Measurements from ENCODE around the gene SLC16A4. TPM values are rescaled to one million over a fixed set of nuclear protein-coding genes. Genes with fewer than 3 reads are reported as not detected.

Gene SLC16A4
- total RNA-seq, 4 donors from 2014 or later, result 0.88 to 4.5 (median 4.2) TPM; not detected in 1

DNA sequence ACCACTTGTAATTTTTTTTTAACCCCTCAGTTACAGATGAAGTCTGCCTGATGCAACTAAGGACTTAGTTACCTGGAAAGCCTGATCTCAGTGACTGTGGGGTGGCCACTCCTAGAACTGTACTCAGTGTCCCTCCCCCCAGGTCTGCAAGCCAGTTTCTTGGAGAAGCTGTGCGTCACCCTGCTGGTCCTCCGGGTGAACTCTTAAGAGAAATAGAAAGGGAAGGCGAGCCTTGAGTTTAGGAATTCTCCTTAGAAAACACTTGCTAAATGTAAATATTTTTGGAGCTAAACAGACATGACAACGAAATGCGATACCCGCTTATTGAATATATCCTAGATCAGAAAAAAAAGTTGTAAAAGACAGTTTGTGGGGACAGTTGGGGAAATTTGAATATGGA is 730 bp downstream of the SLC16A4 start:
- H3K36me3 ChIP-seq, result peaks cover 0 to 11% (median 4%) of the 10 kb centered on the region in 3 donors
- TF ChIP-seq POLR2A (IDR thresholded peaks at IDR 0.05), result no peak
- TF ChIP-seq, protein P1, sequence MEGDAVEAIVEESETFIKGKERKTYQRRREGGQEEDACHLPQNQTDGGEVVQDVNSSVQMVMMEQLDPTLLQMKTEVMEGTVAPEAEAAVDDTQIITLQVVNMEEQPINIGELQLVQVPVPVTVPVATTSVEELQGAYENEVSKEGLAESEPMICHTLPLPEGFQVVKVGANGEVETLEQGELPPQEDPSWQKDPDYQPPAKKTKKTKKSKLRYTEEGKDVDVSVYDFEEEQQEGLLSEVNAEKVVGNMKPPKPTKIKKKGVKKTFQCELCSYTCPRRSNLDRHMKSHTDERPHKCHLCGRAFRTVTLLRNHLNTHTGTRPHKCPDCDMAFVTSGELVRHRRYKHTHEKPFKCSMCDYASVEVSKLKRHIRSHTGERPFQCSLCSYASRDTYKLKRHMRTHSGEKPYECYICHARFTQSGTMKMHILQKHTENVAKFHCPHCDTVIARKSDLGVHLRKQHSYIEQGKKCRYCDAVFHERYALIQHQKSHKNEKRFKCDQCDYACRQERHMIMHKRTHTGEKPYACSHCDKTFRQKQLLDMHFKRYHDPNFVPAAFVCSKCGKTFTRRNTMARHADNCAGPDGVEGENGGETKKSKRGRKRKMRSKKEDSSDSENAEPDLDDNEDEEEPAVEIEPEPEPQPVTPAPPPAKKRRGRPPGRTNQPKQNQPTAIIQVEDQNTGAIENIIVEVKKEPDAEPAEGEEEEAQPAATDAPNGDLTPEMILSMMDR (IDR thresholded peaks at IDR 0.05), result no peak
- peak overlapping the region in 3 of 4 donors; percentile 7 to 50 (median 31) for H3K4me3 ChIP-seq
- H3K27ac ChIP-seq, result peak overlapping the region in 3 of 4 donors; percentile 61 to 78 (median 78)
- 73 to 76% methylated on average over 6 of the region's 6 CpGs for WGBS, 2 donors
- no peaks in the 10 kb centered on the region for H3K27me3 ChIP-seq
- intact Hi-C loops (cut with DNase I), result no loop called here
- peaks cover 0 to 42% (median 5%) of the 10 kb centered on the region in 3 donors for H3K4me1 ChIP-seq
- DNase-seq, result no peak
- no peaks in the 10 kb centered on the region for H3K9me3 ChIP-seq

DNA sequence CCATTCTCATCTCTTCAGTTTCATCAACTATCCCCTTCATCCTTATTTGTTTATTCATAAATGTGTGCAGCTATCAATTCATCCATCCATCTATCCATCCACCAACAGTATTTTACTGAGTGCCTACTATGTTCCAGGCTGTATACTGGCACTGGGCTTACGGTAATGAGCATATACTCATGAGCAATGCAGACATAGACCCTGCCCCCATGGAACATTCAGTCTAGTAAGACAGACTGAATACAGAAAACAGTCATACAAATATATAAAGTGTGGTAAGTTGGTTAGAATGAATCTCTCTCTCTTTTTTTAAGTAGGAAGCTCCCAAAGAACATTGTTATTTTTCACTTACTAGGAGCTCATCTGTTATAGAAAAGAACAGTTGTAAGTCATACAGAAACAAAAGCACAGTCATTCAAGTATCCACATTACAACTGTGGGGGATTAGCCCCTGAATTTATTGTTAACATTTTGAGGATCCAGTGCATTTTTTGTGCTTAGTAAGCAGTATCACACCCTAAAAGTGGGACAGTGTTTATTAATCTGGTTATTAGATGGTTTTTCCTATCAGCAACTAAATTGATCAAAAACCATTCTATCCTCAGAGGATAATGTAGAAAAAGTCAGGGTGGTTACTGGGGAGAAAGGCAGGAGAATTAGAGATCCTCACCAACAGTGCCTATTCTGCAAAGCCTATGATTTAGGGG is 3.6 kb downstream of the SLC16A4 start:
- TF ChIP-seq, protein P1 (IDR thresholded peaks at IDR 0.05), result no peak
- TF ChIP-seq POLR2A (IDR thresholded peaks at IDR 0.05), result no peak
- peaks cover 0 to 10% (median 4%) of the 10 kb centered on the region in 3 donors for H3K36me3 ChIP-seq
- H3K27me3 ChIP-seq, result no peaks in the 10 kb centered on the region
- no peak overlapping the region for H3K27ac ChIP-seq
- intact Hi-C loops (cut with DNase I), result no loop called here
- H3K4me1 ChIP-seq, result peaks cover 0 to 40% (median 12%) of the 10 kb centered on the region in 3 donors
- WGBS, 2 donors, result 95 to 100% methylated on average over 1 of the region's 1 CpG
- no peak overlapping the region for H3K4me3 ChIP-seq
- no peak for DNase-seq
- no peaks in the 10 kb centered on the region for H3K9me3 ChIP-seq

GRCh38 chr1:110385369-110385768 is 5.5 kb downstream of the SLC16A4 start:
- DNase-seq, result no peak
- Histone ChIP-seq H3K27ac (no peak overlapping the region), H3K36me3 (peaks cover 0 to 26% (median 4%) of the 10 kb centered on the region in 3 donors), H3K9me3 (no peaks in the 10 kb centered on the region), H3K4me1 (peaks cover 0 to 23% (median 12%) of the 10 kb centered on the region in 3 donors), H3K4me3 (no peak overlapping the region), H3K27me3 (no peaks in the 10 kb centered on the region)
- TF ChIP-seq POLR2A (IDR thresholded peaks at IDR 0.05), result no peak
- TF ChIP-seq, protein P1 (IDR thresholded peaks at IDR 0.05), result no peak
- WGBS, 2 donors, result 100% methylated on average over 1 of the region's 1 CpG
- intact Hi-C loops (cut with DNase I), result no loop called here

GRCh38 chr1:110384581-110385321 is 6.1 kb downstream of the SLC16A4 start:
- H3K4me3 ChIP-seq, result no peak overlapping the region
- intact Hi-C loops (cut with DNase I), result no loop called here
- peak overlapping the region in 2 of 4 donors; percentile 26 to 39 for H3K27ac ChIP-seq
- no peaks in the 10 kb centered on the region for H3K27me3 ChIP-seq
- H3K4me1 ChIP-seq, result peaks cover 0 to 21% (median 12%) of the 10 kb centered on the region in 3 donors
- WGBS, 2 donors, result 92 to 94% methylated on average over 13 to 15 of the region's 19 CpGs
- peaks cover 0 to 32% (median 4%) of the 10 kb centered on the region in 3 donors for H3K36me3 ChIP-seq
- TF ChIP-seq, protein P1 (IDR thresholded peaks at IDR 0.05), result no peak
- DNase-seq, result no peak
- no peaks in the 10 kb centered on the region for H3K9me3 ChIP-seq
